HG02763 (cell line): ENCODE measurements around the gene DAPL1.

Experiments used
- ATAC-seq: cut with Tn5 transposase; IDR thresholded peaks from one replicate; pipeline ENCODE4 v1.9.1; 2021; ENCODE audit warnings: mild to moderate bottlenecking, moderate library complexity; ENCODE audit not compliant: unreplicated experiment

DAPL1 gene

DNA sequence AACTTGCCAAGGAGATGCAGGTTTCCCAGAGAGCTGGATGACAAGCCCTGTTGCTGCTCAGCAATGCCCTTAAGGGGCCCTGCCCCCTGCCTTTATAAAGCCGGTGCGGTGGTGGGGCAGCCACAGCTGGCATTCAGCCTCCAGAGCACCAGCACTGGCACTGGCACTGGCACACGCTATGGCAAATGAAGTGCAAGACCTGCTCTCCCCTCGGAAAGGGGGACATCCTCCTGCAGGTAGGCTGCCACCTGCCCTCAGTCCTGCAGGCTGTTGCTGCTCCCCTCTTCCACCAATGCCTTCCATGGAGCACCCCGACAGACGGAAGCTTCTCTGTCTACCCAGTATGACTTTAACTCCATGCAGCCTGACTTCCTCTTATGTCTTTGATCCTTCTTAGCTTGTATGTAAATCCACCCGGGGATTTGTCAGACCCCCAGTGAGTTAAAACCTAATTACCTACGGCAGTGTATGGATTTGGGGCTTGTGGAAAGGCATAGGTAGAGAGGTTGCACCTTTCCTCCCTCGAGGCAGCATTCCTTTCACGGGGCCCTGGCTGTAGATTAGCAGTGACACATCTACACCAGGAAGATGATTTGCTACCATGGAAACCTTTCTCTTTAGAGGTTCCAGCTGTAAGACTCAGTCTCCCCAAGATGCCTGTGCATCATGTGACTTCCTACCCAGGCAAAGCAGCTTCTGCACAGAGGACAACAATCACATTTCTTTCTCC is at the start of gene DAPL1:
DAPL1 (plus strand) TSS at position 123 of the 730 bp plus-strand sequence; CDS start at position 179, 56 bp downstream.
- no peak for ATAC-seq

DNA sequence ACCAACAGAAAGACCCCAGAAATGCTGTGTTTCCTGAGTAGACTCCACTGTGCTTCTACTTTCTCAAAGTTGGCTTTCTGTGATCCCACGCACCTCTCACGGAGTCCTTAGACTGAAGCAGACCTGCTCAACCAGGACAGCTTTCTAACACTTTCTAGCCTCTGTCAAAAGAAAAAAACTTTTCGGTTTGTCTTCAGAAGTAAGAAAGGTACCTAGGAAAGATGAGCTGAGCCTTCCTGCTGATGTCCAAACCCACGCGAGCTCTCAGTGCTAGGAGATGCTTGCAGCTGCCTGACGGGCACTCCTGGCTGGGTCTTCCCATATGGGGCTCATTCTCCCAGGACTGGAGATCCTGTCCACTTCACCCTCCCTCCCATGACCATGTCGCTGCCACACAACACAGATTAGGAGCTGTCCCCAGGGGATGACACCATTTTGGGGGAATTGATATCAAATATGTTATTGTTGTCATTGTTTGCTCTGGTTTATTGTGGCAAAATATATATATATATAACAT is 49.2 kb upstream of the DAPL1 start:
- no peak for ATAC-seq

- no peak for ATAC-seq
Measured at GRCh38 chr2:158746488-158746887, 48.6 kb upstream of the DAPL1 start.

- no peak for ATAC-seq
Measured at GRCh38 chr2:158747281-158747680, 47.8 kb upstream of the DAPL1 start.

GRCh38 chr2:158748926-158749590 is 46.1 kb upstream of the DAPL1 start:
- ATAC-seq, result no peak

- no peak for ATAC-seq
Measured at GRCh38 chr2:158750458-158751125, 44.5 kb upstream of the DAPL1 start.

GRCh38 chr2:158753641-158754611 is 41.2 kb upstream of the DAPL1 start:
- ATAC-seq, result no peak

- no peak for ATAC-seq
Measured at GRCh38 chr2:158755310-158756087, 39.6 kb upstream of the DAPL1 start.

- no peak for ATAC-seq
Measured at GRCh38 chr2:158756331-158756730, 38.8 kb upstream of the DAPL1 start.

DNA sequence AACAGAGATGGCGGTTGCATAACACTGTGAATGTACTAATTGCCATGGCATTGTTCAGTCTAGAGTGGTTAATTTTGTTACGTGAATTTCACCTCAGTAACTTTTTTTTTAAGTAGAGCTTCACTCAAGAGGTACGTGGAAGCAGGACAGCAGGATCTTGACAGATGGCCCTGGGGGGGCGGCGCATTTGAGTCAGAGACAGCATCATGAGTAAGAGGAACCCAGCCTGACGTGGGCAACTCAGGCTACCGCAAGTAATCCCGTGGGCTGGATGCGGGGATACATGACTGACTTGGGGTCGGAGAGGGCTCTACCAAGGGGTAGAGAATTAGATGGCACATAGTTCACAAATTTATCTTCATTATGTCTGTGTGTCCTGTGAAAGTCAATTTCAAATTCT is 38.1 kb upstream of the DAPL1 start:
- ATAC-seq, result no peak

GRCh38 chr2:158760887-158761286 is 34.2 kb upstream of the DAPL1 start:
- ATAC-seq, result no peak

- ATAC-seq, result no peak
Measured at GRCh38 chr2:158761621-158762020, 33.5 kb upstream of the DAPL1 start.

GRCh38 chr2:158762336-158762735 is 32.8 kb upstream of the DAPL1 start:
- no peak for ATAC-seq

DNA sequence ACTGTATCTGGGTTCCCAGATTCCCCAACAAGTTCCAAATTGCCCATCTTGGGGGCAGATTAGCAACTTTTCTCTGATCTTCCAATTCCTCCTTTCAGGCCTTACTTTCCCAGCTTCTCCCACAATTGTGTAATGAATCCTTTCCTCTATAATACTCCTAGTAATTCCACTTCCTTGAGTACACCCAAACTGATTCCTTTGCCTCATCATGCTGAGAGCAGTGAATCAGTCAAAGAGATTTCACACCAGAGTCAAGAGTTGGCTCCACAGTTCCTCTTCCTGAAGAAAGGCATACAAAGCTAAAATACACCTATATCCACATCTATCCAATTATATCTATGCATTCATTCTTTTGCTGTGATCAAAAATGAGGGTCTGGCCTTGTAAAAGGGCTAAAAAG is 28.6 kb upstream of the DAPL1 start:
- no peak for ATAC-seq

- no peak for ATAC-seq
Measured at GRCh38 chr2:158772306-158773078, 22.6 kb upstream of the DAPL1 start.

- no peak for ATAC-seq
Measured at GRCh38 chr2:158773121-158773520, 22.0 kb upstream of the DAPL1 start.

DNA sequence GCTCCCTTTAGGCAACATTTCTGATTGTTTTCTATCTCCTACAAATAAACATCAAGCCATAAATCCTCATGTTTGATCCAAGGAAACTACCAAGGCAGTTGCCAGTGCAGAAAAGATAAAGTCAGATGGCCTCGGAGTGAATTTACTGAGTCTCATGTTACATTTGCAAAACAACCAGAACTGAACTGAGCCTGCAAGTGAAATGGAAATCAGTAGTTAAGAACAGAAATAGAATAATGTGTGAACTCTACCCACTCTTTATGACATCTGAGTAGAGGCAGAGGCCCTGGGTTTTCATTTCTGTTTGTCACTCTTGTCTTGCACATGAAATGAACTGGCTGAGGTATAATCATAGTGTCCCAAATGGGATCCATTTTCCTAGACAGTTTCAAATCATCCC is 20.4 kb upstream of the DAPL1 start:
- no peak for ATAC-seq

- ATAC-seq, result no peak
Measured at GRCh38 chr2:158775273-158776027, 19.7 kb upstream of the DAPL1 start.
